Mesodermal cell (in vitro differentiated cells): ENCODE results near the gene ACSF2.

Experiments
- H3K27ac ChIP-seq: 2 replicates; pipeline ENCODE4 v1.7.0; 2013; ENCODE audit warnings: mild to moderate bottlenecking, low read depth, low read length, moderate library complexity; ENCODE audit not compliant: severe bottlenecking
- H3K36me3 ChIP-seq: 2 replicates; pipeline ENCODE4 v1.7.1; 2013; ENCODE audit warnings: mild to moderate bottlenecking, low read length, moderate library complexity; ENCODE audit not compliant: control insufficient read depth, insufficient read depth
- H3K4me1 ChIP-seq: one replicate; pipeline ENCODE4 v1.7.1; 2013; ENCODE audit warnings: mild to moderate bottlenecking, low read length; ENCODE audit not compliant: insufficient read depth, control insufficient read depth, poor library complexity, severe bottlenecking
- H3K4me3 ChIP-seq: 2 replicates; pipeline ENCODE4 v1.7.0; 2013; ENCODE audit warnings: low read length, control low read depth, mild to moderate bottlenecking; ENCODE audit not compliant: insufficient read depth, poor library complexity, severe bottlenecking; ENCODE audit errors: extremely low read depth
- H3K9me3 ChIP-seq: 2 replicates; pipeline ENCODE4 v1.7.1; 2013; ENCODE audit warnings: mild to moderate bottlenecking, low read length, moderate library complexity; ENCODE audit not compliant: control insufficient read depth
- WGBS, 2 experiments: methylation state at CpG; one replicate each; pipeline ENCODE4 v1.1.5; 2013; ENCODE audit warnings: missing lambda C conversion rate in 2 of 2; ENCODE audit not compliant: insufficient coverage in 2 of 2; 5-methylcytosine and 5-hydroxymethylcytosine counted together

The ACSF2 gene

GRCh38 chr17:50492214-50492613 is 66.2 kb downstream of the ACSF2 start:
- no CpG with 5 or more reads among the region's 8 CpGs for WGBS, 2 experiments

DNA sequence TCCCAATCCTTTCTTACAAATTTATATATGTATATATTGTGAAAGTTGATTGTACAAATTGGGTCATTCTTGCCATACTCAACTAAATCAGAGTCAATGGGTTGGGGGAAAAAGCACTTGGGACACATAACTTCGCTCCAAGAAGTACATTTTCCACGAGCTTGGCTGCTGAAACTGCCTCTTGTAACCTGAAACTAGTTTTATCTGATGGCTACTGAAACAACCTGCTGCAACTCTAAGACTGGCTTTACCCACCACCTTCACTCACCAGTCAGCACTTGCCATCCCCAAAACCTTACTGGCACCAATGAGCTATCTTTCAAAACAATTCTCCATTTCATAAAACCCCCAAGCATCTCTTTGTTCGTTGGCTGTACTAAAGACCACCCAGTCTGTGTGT is 67.7 kb downstream of the ACSF2 start:
- Histone ChIP-seq H3K9me3 (no peaks in the 10 kb centered on the region), H3K4me3 (no peak overlapping the region), H3K36me3 (no peaks in the 10 kb centered on the region), H3K27ac (no peak overlapping the region), H3K4me1 (no peaks in the 10 kb centered on the region)
- 61 to 82% methylated on average over 2 of the region's 3 CpGs for WGBS, 2 experiments

More at GRCh38 chr17:50492214-50492613, 66.2 kb downstream of the ACSF2 start:
- Histone ChIP-seq H3K27ac (no peak overlapping the region), H3K36me3 (no peaks in the 10 kb centered on the region), H3K4me3 (no peak overlapping the region), H3K4me1 (no peaks in the 10 kb centered on the region), H3K9me3 (no peaks in the 10 kb centered on the region)

- Histone ChIP-seq H3K9me3 (no peaks in the 10 kb centered on the region), H3K27ac (no peak overlapping the region), H3K36me3 (no peaks in the 10 kb centered on the region), H3K4me1 (no peaks in the 10 kb centered on the region), H3K4me3 (no peak overlapping the region)
- WGBS, 2 experiments, result 97 to 100% methylated on average over 2 to 4 of the region's 8 CpGs
These were observed 69.3 kb downstream of the ACSF2 start for GRCh38 chr17:50495217-50495823.

DNA sequence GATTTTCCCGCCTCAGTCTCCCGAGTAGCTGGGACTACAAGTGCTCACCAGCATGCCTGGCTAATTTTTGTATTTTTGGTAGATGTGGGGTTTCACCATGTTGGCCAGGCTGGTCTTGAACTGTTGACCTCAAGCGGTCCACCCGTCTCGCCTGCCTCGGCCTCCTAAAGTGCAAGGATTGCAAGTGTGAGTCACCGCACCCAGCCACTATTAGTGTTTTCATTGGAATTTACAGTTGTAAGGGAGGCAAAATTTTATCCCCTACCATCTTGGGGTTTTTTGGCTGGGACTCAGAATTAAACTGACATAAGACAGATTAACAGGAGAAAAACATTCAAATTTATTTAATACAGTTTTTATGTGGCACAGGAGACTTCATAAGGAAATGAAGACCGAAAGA is 69.9 kb downstream of the ACSF2 start:
- 90 to 95% methylated on average over 3 to 7 of the region's 8 CpGs for WGBS, 2 experiments
- no peak overlapping the region for H3K27ac ChIP-seq
- H3K4me1 ChIP-seq, result no peaks in the 10 kb centered on the region
- H3K9me3 ChIP-seq, result no peaks in the 10 kb centered on the region
- no peaks in the 10 kb centered on the region for H3K36me3 ChIP-seq
- H3K4me3 ChIP-seq, result no peak overlapping the region

DNA sequence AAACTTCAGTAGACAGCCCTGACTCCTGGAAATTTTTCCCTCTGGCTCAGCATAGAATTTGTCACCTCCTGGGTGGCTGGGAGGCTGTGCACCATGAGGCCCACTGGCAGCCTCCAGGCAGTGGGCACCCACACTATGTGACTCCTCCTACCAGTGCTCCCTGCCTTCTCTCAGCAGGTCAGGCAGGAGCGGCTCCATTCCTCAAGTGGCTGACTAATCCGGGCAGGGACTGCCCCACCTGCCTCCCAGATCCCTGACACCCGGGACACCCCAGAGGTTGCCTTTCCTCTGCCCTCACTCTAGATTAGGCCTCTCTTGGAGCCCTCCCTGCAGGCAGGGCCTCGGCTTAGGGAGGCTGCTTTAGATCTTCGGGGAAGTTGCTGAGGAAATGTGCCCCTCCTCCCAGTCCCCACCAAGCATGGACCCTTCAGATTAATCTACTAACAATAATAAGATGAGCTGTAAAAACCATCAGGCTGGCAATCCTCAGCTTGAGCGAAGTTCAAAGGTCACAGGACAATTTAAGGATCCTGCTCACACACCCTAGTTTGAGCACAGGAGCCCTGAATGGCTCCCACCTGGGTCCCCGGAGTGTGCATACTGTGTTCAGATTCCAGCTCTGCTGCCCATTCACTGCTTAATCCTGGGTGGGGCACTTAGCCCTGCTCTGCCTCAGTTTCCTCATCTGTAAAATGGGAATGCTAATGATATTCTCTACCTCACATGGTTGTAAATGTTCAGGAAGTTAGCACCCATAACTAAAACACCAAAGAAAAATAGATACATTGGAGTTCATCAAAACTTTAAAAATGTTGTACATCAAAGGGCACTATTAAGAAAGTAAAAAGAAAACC is 72.2 kb downstream of the ACSF2 start:
- Histone ChIP-seq H3K4me3 (no peak overlapping the region), H3K4me1 (no peaks in the 10 kb centered on the region), H3K27ac (no peak overlapping the region), H3K36me3 (no peaks in the 10 kb centered on the region), H3K9me3 (no peaks in the 10 kb centered on the region)
- 76 to 87% methylated on average over 4 to 6 of the region's 7 CpGs for WGBS, 2 experiments

- H3K4me1 ChIP-seq, result no peaks in the 10 kb centered on the region
- H3K27ac ChIP-seq, result no peak overlapping the region
- H3K9me3 ChIP-seq, result no peaks in the 10 kb centered on the region
- H3K36me3 ChIP-seq, result no peaks in the 10 kb centered on the region
- no peak overlapping the region for H3K4me3 ChIP-seq
These were observed 73.3 kb downstream of the ACSF2 start for GRCh38 chr17:50499270-50499669.

DNA sequence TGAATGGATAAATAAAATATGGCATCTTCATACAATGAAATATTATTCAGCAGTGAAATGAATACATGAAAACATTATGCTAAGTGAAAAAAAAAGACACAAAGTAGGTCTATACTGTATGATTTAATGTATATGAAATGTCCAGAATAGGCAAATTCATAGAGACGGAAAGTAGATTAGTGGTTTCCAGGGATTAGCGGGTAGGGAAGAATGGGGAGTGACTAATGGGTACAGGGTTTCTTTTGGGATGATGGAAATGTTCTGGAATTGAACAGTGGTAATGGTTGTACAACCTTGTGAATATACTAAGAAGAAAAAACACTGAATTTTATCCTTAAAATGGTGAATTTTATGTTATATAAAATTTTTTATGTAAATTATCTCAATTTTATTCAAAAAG is 73.7 kb downstream of the ACSF2 start:
- Histone ChIP-seq H3K36me3 (no peaks in the 10 kb centered on the region), H3K4me1 (no peaks in the 10 kb centered on the region), H3K9me3 (no peaks in the 10 kb centered on the region), H3K27ac (no peak overlapping the region), H3K4me3 (no peak overlapping the region)
- 95 to 100% methylated on average over 2 of the region's 2 CpGs for WGBS, 2 experiments

GRCh38 chr17:50501054-50501453 is 75.0 kb downstream of the ACSF2 start:
- WGBS, 2 experiments, result 20 to 72% methylated on average over 1 to 2 of the region's 5 CpGs

DNA sequence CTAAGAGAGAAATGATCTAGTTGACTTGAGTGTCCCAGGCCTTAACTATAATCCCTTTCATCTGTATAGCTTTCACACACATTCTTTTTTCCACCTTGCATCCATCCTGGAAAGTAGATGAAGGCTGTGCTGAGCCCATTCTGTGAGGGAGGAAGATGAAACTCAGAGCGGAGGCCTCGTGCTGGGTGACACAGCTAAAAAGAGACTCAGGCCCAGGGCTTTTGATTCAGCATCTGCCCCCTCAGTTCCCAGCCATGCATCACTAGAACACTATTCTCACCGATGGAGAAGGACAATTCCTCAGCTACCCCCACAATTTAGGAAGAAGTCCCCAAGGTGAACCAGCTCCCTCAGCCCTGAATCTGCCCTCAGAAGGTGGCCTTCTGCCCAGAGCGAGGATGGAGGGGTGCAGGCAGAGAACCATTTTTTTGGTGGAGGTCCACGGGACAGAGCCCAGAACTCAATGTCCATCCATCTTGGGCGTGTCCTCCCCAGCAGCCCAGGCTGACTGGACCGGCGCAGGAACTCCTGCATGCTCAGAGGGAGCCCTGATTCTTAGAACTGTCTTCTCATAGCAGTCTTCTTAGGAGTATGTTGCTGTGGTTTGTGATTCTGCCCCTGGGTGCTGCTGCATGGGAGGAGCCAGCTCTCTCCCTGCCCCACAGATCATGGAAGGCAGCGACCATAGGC is 76.4 kb downstream of the ACSF2 start:
- no peaks in the 10 kb centered on the region for H3K4me1 ChIP-seq
- no peak overlapping the region for H3K4me3 ChIP-seq
- no peaks in the 10 kb centered on the region for H3K9me3 ChIP-seq
- 89 to 98% methylated on average over 6 to 9 of the region's 9 CpGs for WGBS, 2 experiments
- no peaks in the 10 kb centered on the region for H3K36me3 ChIP-seq
- H3K27ac ChIP-seq, result no peak overlapping the region

More at GRCh38 chr17:50501054-50501453, 75.0 kb downstream of the ACSF2 start:
- Histone ChIP-seq H3K4me3 (no peak overlapping the region), H3K36me3 (no peaks in the 10 kb centered on the region), H3K27ac (no peak overlapping the region), H3K9me3 (no peaks in the 10 kb centered on the region), H3K4me1 (no peaks in the 10 kb centered on the region)

- 85 to 91% methylated on average over 3 to 4 of the region's 7 CpGs for WGBS, 2 experiments
- Histone ChIP-seq H3K27ac (no peak overlapping the region), H3K4me3 (no peak overlapping the region), H3K36me3 (no peaks in the 10 kb centered on the region), H3K4me1 (no peaks in the 10 kb centered on the region), H3K9me3 (no peaks in the 10 kb centered on the region)
These were observed 79.6 kb downstream of the ACSF2 start for GRCh38 chr17:50505591-50506130.
